HEK293 (cell line): Measurements from ENCODE around the gene CD207.

ENCODE experiments used
- CTCF ChIA-PET: fragments of 350-600 bp; formaldehyde crosslinking; extraction: SDS; loops from one replicate; lab custom pipeline; 2021; ENCODE audit warnings: antibody characterized with exemption; lab: Yijun Ruan, JAX
- POLR2A ChIA-PET: fragments of 300-600 bp; formaldehyde crosslinking; extraction: SDS; loops from one replicate; lab custom pipeline; 2020; ENCODE audit warnings: antibody characterized with exemption, inconsistent platforms; lab: Yijun Ruan, JAX
- H3K27ac ChIP-seq: fragments of 200-500 bp; sonication (Bioruptor generic); 2 replicates; pipeline ENCODE4 v1.5.1; 2014; ENCODE audit warnings: low read depth, low read length, control low read depth, inconsistent platforms; ENCODE audit errors: extremely low read depth
- H3K36me3 ChIP-seq, 2 experiments: fragments of 200-500 bp in 1 of 2; sonication (Bioruptor generic) in 1 of 2; 1 replicate in 1 of 2; 2 replicates in 1 of 2; pipeline ENCODE4 v1.5.1; 2014 to 2017; ENCODE audit warnings: inconsistent platforms in 2 of 2, low read length in 2 of 2; ENCODE audit not compliant: control insufficient read depth in 2 of 2, insufficient read depth in 1 of 2
- H3K4me1 ChIP-seq: fragments of 200-500 bp; sonication (Bioruptor generic); 2 replicates; pipeline ENCODE4 v1.5.1; 2014; ENCODE audit warnings: mild to moderate bottlenecking, low read length, inconsistent platforms; ENCODE audit not compliant: control insufficient read depth, insufficient read depth
- H3K4me3 ChIP-seq: 2 replicates; pipeline ENCODE4 v1.5.1; 2011; ENCODE audit warnings: low read depth, mild to moderate bottlenecking, control low read depth, low read length, moderate library complexity
- H3K9me3 ChIP-seq: fragments of 200-500 bp; sonication (Bioruptor generic); 2 replicates; pipeline ENCODE4 v1.5.1; 2014; ENCODE audit warnings: low read depth, low read length, inconsistent platforms; ENCODE audit not compliant: control insufficient read depth, insufficient read depth
- GLIS1 ChIP-seq: fragments of 450-650 bp; formaldehyde crosslinking; IDR thresholded peaks from 2 replicates; pipeline ENCODE4 v1.5.1; 2016; ENCODE audit warnings: missing biosample characterization, missing genetic modification characterization
- KLF8 ChIP-seq: fragments of 450-650 bp; formaldehyde crosslinking; IDR thresholded peaks from 2 replicates; pipeline ENCODE4 v1.5.1; 2016; ENCODE audit warnings: missing biosample characterization, missing genetic modification characterization
- SALL2 ChIP-seq: fragments of 450-650 bp; formaldehyde crosslinking; IDR thresholded peaks from 2 replicates; pipeline ENCODE4 v1.5.0; 2017; ENCODE audit warnings: missing biosample characterization, mild to moderate bottlenecking, missing genetic modification characterization, borderline replicate concordance
- SCRT1 ChIP-seq: fragments of 450-650 bp; formaldehyde crosslinking; IDR thresholded peaks from 2 replicates; pipeline ENCODE4 v1.5.1; 2016; ENCODE audit warnings: missing biosample characterization, missing genetic modification characterization, borderline replicate concordance
- YY1 ChIP-seq: fragments of 450-650 bp; formaldehyde crosslinking; IDR thresholded peaks from 2 replicates; pipeline ENCODE4 v1.5.1; 2018; ENCODE audit warnings: missing biosample characterization, missing genetic modification characterization
- YY2 ChIP-seq: fragments of 450-650 bp; formaldehyde crosslinking; IDR thresholded peaks from 2 replicates; pipeline ENCODE4 v1.5.1; 2016; ENCODE audit warnings: missing biosample characterization, missing genetic modification characterization
- ZEB2 ChIP-seq: fragments of 450-650 bp; formaldehyde crosslinking; IDR thresholded peaks from 2 replicates; pipeline ENCODE4 v1.5.1; 2016; ENCODE audit warnings: missing biosample characterization, missing genetic modification characterization
- ZIC2 ChIP-seq: fragments of 450-650 bp; formaldehyde crosslinking; IDR thresholded peaks from 2 replicates; pipeline ENCODE4 v1.5.1; 2016; ENCODE audit warnings: missing biosample characterization, missing genetic modification characterization
- ZNF266 ChIP-seq: fragments of 450-650 bp; formaldehyde crosslinking; IDR thresholded peaks from 2 replicates; pipeline ENCODE4 v1.5.1; 2016; ENCODE audit warnings: missing biosample characterization, missing genetic modification characterization, low read depth
- ZNF324 ChIP-seq: fragments of 450-650 bp; formaldehyde crosslinking; IDR thresholded peaks from 2 replicates; pipeline ENCODE4 v1.5.1; 2016; ENCODE audit warnings: missing biosample characterization, missing genetic modification characterization
- ZNF350 ChIP-seq: fragments of 450-650 bp; formaldehyde crosslinking; IDR thresholded peaks from 2 replicates; pipeline ENCODE4 v1.5.0; 2017; ENCODE audit warnings: missing biosample characterization, mild to moderate bottlenecking, missing genetic modification characterization
- TF ChIP-seq, protein P1 (sequence below): fragments of 450-650 bp; formaldehyde crosslinking; IDR thresholded peaks from 2 replicates; pipeline ENCODE4 v1.5.1; 2016; ENCODE audit warnings: missing biosample characterization, missing genetic modification characterization
- TF ChIP-seq, protein P2 (sequence below): fragments of 450-650 bp; formaldehyde crosslinking; IDR thresholded peaks from 2 replicates; pipeline ENCODE4 v1.5.1; 2016; ENCODE audit warnings: missing biosample characterization, missing genetic modification characterization
- TF ChIP-seq, protein P3 (sequence below): fragments of 450-650 bp; formaldehyde crosslinking; IDR thresholded peaks from 2 replicates; pipeline ENCODE4 v1.5.1; 2017; ENCODE audit warnings: missing biosample characterization, mild to moderate bottlenecking, missing genetic modification characterization, moderate library complexity
- TF ChIP-seq, protein P4 (sequence below): fragments of 450-650 bp; formaldehyde crosslinking; IDR thresholded peaks from 2 replicates; pipeline ENCODE4 v1.5.1; 2016; ENCODE audit warnings: missing biosample characterization, missing genetic modification characterization
- TF ChIP-seq, protein P5 (sequence below): fragments of 450-650 bp; formaldehyde crosslinking; IDR thresholded peaks from 2 replicates; pipeline ENCODE4 v1.5.1; 2016; ENCODE audit warnings: missing biosample characterization, missing genetic modification characterization
- TF ChIP-seq, protein P6 (sequence below): fragments of 450-650 bp; formaldehyde crosslinking; IDR thresholded peaks from 2 replicates; pipeline ENCODE4 v1.5.0; 2017; ENCODE audit warnings: missing biosample characterization, missing genetic modification characterization, borderline replicate concordance

Gene CD207

DNA sequence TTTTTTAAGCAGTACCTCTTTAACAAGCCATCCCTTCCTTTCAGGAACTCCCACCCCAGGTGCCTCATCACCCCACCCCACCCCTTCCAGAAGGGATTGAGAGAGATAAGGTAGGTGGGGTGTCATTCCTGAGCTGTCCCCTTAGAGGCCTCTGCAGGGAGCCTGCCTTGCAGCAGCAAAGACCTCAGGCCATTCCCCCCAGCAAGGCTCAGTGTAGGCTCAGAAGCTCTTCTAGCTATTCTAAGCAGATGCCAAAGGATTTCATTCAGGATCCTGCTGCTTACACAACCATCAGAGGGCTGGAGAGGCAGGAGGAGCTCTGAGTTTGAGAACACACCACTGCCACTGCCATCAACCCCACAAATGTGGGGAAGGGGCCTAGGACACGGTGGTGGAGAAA lies 39.4 kb downstream of the CD207 start:
- H3K4me1 ChIP-seq: no peaks in the 10 kb centered on the region
- no peaks in the 10 kb centered on the region for H3K36me3 ChIP-seq
- no peak overlapping the region for H3K4me3 ChIP-seq
- no peaks in the 10 kb centered on the region for H3K9me3 ChIP-seq
- no peak for TF ChIP-seq YY1 (tag by site-specific recombination)
- TF ChIP-seq, protein P1, sequence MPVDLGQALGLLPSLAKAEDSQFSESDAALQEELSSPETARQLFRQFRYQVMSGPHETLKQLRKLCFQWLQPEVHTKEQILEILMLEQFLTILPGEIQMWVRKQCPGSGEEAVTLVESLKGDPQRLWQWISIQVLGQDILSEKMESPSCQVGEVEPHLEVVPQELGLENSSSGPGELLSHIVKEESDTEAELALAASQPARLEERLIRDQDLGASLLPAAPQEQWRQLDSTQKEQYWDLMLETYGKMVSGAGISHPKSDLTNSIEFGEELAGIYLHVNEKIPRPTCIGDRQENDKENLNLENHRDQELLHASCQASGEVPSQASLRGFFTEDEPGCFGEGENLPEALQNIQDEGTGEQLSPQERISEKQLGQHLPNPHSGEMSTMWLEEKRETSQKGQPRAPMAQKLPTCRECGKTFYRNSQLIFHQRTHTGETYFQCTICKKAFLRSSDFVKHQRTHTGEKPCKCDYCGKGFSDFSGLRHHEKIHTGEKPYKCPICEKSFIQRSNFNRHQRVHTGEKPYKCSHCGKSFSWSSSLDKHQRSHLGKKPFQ (tag by site-specific recombination): no peak
- TF ChIP-seq, protein P2, sequence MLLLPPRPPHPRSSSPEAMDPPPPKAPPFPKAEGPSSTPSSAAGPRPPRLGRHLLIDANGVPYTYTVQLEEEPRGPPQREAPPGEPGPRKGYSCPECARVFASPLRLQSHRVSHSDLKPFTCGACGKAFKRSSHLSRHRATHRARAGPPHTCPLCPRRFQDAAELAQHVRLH (tag by site-specific recombination): no peak
- TF ChIP-seq ZIC2 (tag by site-specific recombination): peak; percentile 15; the same call in 1 of the 2 replicates
- TF ChIP-seq YY2: no peak
- no peak for TF ChIP-seq ZNF324 (tag by site-specific recombination)
- TF ChIP-seq GLIS1 (tag by site-specific recombination): peak; percentile 54; the same call in 1 of the 2 replicates
- no peak for TF ChIP-seq SALL2 (tag by site-specific recombination)
- TF ChIP-seq ZEB2: no peak
- TF ChIP-seq KLF8 (tag by site-specific recombination): no peak
- TF ChIP-seq, protein P3, sequence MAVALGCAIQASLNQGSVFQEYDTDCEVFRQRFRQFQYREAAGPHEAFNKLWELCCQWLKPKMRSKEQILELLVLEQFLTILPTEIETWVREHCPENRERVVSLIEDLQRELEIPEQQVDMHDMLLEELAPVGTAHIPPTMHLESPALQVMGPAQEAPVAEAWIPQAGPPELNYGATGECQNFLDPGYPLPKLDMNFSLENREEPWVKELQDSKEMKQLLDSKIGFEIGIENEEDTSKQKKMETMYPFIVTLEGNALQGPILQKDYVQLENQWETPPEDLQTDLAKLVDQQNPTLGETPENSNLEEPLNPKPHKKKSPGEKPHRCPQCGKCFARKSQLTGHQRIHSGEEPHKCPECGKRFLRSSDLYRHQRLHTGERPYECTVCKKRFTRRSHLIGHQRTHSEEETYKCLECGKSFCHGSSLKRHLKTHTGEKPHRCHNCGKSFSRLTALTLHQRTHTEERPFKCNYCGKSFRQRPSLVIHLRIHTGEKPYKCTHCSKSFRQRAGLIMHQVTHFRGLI (tag by site-specific recombination): no peak
- TF ChIP-seq, protein P4, sequence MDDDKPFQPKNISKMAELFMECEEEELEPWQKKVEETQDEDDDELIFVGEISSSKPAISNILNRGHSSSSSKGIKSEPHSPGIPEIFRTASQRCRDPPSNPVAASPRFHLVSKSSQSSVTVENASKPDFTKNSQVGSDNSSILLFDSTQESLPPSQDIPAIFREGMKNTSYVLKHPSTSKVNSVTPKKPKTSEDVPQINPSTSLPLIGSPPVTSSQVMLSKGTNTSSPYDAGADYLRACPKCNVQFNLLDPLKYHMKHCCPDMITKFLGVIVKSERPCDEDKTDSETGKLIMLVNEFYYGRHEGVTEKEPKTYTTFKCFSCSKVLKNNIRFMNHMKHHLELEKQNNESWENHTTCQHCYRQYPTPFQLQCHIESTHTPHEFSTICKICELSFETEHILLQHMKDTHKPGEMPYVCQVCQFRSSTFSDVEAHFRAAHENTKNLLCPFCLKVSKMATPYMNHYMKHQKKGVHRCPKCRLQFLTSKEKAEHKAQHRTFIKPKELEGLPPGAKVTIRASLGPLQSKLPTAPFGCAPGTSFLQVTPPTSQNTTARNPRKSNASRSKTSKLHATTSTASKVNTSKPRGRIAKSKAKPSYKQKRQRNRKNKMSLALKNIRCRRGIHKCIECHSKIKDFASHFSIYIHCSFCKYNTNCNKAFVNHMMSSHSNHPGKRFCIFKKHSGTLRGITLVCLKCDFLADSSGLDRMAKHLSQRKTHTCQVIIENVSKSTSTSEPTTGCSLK (tag by site-specific recombination): no peak
- TF ChIP-seq, protein P5, sequence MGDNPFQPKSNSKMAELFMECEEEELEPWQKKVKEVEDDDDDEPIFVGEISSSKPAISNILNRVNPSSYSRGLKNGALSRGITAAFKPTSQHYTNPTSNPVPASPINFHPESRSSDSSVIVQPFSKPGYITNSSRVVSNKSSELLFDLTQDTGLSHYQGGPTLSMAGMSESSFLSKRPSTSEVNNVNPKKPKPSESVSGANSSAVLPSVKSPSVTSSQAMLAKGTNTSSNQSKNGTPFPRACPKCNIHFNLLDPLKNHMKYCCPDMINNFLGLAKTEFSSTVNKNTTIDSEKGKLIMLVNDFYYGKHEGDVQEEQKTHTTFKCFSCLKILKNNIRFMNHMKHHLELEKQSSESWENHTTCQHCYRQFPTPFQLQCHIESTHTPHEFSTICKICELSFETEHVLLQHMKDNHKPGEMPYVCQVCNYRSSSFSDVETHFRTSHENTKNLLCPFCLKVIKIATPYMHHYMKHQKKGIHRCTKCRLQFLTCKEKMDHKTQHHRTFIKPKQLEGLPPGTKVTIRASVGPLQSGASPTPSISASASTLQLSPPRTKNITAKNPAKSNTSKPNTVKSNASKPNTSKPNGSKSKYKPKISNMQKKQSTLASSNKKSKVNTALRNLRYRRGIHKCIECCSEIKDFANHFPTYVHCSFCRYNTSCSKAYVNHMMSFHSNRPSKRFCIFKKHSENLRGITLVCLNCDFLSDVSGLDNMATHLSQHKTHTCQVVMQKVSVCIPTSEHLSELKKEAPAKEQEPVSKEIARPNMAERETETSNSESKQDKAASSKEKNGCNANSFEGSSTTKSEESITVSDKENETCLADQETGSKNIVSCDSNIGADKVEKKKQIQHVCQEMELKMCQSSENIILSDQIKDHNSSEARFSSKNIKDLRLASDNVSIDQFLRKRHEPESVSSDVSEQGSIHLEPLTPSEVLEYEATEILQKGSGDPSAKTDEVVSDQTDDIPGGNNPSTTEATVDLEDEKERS: no peak
- no peak for TF ChIP-seq ZNF350 (tag by site-specific recombination)
- TF ChIP-seq SCRT1 (tag by site-specific recombination): no peak
- TF ChIP-seq, protein P6, sequence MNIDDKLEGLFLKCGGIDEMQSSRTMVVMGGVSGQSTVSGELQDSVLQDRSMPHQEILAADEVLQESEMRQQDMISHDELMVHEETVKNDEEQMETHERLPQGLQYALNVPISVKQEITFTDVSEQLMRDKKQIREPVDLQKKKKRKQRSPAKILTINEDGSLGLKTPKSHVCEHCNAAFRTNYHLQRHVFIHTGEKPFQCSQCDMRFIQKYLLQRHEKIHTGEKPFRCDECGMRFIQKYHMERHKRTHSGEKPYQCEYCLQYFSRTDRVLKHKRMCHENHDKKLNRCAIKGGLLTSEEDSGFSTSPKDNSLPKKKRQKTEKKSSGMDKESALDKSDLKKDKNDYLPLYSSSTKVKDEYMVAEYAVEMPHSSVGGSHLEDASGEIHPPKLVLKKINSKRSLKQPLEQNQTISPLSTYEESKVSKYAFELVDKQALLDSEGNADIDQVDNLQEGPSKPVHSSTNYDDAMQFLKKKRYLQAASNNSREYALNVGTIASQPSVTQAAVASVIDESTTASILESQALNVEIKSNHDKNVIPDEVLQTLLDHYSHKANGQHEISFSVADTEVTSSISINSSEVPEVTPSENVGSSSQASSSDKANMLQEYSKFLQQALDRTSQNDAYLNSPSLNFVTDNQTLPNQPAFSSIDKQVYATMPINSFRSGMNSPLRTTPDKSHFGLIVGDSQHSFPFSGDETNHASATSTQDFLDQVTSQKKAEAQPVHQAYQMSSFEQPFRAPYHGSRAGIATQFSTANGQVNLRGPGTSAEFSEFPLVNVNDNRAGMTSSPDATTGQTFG: no peak
- TF ChIP-seq ZNF266 (tag by site-specific recombination): no peak
- TF ChIP-seq, all 188 proteins: peak for 2
- H3K27ac ChIP-seq: no peak overlapping the region
- ChIA-PET POLR2A (no interaction called here), CTCF (interaction anchor here (0.6 to 1.3 kb wide), 4 partner anchors 16 to 152 kb away, joined by 3 to 5 read pairs (median 4); no protein-coding TSS in a partner anchor)
